ENCODE measurements around the gene PLEKHM1.
"Not testable (repeated sequence)": the region's sequence is repeated elsewhere in the genome, so short reads cannot be mapped to it uniquely, and the experiment has no call there.

Gene PLEKHM1

DNA sequence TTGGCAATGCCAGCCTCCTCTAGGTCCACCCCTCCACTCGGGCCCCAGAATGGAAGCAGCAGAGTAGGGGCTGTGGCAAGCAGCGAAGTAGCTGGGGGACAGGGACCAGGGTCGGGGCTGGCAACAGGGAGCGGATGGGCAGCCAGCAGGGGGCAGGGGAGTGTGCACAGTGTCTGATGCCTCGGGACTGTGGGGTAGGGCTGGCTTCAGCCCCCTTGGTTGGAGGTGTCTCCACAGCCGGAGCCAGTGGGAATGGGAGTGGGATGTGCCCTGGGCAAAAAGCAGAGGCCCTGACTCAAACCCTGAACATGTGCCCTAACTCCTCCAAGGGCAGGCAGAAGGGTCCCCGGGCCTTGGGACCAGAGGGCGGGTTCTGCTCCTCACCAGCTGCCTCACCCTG, 39.4 kb downstream of the PLEKHM1 start:
- TF ChIP-seq, protein P1, sequence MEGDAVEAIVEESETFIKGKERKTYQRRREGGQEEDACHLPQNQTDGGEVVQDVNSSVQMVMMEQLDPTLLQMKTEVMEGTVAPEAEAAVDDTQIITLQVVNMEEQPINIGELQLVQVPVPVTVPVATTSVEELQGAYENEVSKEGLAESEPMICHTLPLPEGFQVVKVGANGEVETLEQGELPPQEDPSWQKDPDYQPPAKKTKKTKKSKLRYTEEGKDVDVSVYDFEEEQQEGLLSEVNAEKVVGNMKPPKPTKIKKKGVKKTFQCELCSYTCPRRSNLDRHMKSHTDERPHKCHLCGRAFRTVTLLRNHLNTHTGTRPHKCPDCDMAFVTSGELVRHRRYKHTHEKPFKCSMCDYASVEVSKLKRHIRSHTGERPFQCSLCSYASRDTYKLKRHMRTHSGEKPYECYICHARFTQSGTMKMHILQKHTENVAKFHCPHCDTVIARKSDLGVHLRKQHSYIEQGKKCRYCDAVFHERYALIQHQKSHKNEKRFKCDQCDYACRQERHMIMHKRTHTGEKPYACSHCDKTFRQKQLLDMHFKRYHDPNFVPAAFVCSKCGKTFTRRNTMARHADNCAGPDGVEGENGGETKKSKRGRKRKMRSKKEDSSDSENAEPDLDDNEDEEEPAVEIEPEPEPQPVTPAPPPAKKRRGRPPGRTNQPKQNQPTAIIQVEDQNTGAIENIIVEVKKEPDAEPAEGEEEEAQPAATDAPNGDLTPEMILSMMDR (IDR thresholded peaks at IDR 0.05; ENCODE audit: low read depth, low read length), result no peak
- H3K4me3 ChIP-seq (ENCODE audit: low read depth, low read length), result no peak overlapping the region
- in situ Hi-C loops (cut with HindIII; ENCODE audit: low sequenced_read_pairs), result no loop called here
- no peak for DNase-seq (ENCODE audit: low read depth, low spot score)

DNA sequence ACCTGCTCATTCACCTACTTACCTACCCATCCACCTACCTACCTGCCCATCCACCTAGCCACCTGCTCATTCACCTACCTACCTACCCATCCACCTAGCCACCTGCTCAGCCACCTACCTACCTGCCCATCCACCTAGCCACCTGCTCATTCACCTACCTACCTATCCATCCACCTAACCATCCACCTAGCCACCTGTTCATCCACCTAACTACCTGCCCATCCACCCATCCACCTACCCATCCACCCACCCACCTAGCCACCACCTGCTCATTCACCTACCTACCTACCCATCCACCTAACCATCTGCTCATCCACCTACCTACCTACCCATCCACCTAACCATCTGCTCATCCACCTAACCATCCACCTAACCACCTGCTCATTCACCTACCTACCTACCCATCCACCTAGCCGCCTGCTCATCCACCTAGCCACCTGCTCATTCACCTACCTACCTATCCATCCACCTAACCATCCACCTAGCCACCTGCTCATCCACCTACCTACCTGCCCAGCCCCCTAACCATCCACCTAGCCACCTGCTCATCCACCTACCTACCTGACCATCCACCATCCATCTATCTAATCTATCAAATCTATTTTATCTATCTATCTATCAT, 40.7 kb downstream of the PLEKHM1 start:
- in situ Hi-C loops (cut with HindIII; ENCODE audit: low sequenced_read_pairs); DNase-seq (ENCODE audit: low read depth, low spot score); H3K4me3 ChIP-seq (ENCODE audit: low read depth, low read length): not testable (repeated sequence)

DNA sequence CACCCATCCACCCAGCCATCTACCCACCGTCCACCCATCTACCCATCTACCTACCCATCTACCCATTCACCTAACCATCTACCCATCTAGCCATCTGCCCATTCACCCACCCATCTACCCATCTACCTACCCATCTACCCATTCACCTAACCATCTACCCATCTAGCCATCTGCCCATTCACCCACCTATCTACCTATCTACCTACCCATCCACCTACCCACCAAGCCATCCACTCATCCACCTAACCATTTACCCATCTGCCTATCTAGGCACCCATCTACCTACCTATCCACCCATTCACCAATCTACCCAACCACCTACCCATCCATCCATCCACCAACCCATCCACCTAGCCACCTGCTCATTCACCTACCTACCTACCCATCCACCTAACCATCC, 41.3 kb downstream of the PLEKHM1 start:
- H3K4me3 ChIP-seq (ENCODE audit: low read depth, low read length); DNase-seq (ENCODE audit: low read depth, low spot score); in situ Hi-C loops (cut with HindIII; ENCODE audit: low sequenced_read_pairs): not testable (repeated sequence)

DNA sequence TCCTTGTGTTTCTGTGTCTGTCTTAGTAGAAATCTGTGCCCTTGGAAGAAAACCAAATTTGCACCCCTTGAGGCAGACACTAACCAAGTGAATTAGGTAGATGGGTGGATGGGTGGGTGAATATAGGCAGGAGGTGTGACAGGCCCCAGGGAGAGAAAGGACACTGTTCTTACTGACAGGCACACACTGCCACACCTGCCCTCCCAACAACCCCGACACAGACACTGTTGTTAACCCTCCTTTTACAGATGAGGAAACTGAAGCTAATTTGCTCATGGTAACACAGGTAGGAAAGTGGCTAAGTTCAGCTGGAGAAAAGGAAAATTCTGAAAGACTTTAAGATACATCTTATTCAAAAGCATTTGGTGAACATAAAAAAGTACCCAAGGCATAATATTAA, 42.0 kb downstream of the PLEKHM1 start:
- H3K4me3 ChIP-seq (ENCODE audit: low read depth, low read length); DNase-seq (ENCODE audit: low read depth, low spot score); in situ Hi-C loops (cut with HindIII; ENCODE audit: low sequenced_read_pairs): not testable (repeated sequence)

DNA sequence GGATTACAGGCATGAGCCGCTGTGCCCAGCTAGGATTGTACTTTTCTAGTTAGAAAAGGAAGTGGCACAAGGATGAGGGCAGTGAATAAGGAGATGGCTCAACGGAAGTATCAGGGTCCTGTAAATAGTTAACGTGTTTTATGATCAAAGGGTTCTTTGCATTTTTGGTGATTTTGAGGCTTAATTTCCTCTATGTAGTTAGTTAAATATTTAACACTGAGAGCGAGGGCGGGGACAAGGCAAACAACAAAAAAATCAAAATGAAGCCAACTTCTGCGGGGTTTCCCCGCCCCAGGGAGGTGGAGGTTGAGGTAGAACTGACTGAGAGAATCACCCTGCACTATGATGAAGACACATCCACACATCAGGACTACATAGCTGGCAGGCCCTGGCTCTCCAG, 42.5 kb downstream of the PLEKHM1 start:
- in situ Hi-C loops (cut with HindIII; ENCODE audit: low sequenced_read_pairs); DNase-seq (ENCODE audit: low read depth, low spot score); H3K4me3 ChIP-seq (ENCODE audit: low read depth, low read length): not testable (repeated sequence)

DNA sequence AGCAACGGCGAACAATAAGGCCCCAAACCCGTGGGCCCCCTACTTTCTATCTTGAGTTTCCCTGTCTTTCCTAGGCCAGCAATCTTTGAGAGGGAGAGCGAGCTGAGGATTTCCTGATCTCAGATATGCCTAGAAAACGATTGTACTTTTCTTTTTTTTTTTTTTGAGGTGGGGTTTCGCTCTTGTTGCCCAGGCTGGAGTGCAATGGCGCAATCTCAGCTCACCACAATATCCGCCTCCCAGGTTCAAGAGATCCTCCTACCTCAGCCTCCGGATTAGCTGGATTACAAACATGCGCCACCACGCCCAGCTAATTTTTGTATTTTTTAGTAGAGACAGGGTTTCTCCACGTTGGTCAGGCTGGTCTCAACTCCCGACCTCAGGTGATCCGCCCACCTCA, 42.9 kb downstream of the PLEKHM1 start:
- DNase-seq (ENCODE audit: low read depth, low spot score); H3K4me3 ChIP-seq (ENCODE audit: low read depth, low read length); in situ Hi-C loops (cut with HindIII; ENCODE audit: low sequenced_read_pairs): not testable (repeated sequence)

DNA sequence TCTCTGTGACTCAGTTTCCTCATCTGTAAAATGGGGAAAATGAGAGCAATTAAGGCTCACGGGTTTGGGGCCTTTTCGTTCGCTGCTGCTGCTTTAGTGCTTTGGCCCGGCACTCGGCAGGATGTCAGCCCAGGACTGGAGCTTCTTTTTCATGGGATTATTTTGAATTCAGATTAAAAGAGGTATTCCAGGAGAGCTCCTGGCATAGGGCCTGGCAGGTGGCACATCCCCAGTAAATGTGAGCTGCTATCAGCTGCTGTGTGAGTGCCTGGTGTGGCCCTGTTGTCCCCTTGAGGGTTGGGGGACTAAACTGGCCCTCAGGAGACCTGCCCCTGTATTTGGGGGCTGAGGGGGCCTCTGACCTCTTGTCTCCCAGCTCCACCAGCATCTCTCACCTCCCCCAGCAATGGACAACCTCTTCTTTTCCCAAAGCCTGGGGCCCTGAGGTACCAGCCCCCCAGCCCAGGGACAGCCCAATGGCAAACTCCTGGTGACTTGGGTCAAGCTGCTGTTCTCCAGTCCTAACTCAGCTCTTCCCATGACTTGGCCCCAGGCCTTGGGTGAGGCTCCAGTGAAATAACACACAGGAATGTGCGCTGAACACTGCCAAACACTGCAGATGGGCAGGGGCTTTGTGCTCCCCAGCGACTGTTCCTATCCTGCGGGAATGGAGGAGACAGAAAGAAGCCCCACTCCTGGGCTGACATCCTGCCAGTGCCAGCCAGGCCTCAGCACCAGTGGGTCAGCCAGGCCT, 43.5 kb downstream of the PLEKHM1 start:
- in situ Hi-C loops (cut with HindIII; ENCODE audit: low sequenced_read_pairs); DNase-seq (ENCODE audit: low read depth, low spot score); H3K4me3 ChIP-seq (ENCODE audit: low read depth, low read length): not testable (repeated sequence)

DNA sequence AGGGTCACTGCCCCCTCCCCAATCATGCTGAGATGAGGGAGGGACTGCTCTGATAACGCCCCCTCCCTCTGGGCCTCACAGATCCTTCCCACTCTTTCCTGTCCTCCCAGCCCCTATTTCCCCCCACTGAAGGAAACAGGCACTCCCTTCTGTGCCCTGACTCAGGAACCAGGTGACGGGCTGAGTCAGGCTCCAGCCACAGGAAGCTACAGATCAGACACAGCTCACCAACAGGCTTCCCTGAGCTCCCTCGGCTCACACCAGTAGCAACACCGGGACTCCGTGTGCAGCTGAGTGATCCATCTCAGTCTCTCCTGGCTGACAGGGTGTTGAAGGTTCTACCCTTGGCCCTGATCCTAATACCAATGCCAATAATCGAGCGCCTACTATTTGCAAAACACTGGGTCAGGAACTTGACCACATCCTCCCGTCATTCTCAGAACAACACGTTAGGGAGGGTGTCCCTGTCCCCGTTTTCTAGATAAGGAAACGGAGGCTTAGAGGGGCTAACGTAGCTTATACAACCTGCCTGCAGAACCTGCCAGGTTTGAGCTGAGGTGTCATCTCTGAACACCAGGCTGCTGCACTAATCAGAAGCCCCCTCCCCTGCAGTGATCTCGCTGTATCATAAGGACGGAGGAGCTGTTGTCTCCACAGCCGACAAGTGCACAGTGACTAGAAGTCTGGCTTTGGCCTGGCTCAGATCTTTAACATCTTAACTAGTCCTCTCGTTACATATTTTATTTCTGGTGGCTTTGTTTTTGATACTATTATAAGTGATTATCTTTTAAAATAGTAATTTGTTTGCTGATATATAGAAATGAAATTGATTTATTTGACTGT, 44.4 kb downstream of the PLEKHM1 start:
- peak; percentile 67 for DNase-seq (ENCODE audit: low read depth, low spot score)
- H3K4me3 ChIP-seq (ENCODE audit: low read depth, low read length); in situ Hi-C loops (cut with HindIII; ENCODE audit: low sequenced_read_pairs): not testable (repeated sequence)

DNA sequence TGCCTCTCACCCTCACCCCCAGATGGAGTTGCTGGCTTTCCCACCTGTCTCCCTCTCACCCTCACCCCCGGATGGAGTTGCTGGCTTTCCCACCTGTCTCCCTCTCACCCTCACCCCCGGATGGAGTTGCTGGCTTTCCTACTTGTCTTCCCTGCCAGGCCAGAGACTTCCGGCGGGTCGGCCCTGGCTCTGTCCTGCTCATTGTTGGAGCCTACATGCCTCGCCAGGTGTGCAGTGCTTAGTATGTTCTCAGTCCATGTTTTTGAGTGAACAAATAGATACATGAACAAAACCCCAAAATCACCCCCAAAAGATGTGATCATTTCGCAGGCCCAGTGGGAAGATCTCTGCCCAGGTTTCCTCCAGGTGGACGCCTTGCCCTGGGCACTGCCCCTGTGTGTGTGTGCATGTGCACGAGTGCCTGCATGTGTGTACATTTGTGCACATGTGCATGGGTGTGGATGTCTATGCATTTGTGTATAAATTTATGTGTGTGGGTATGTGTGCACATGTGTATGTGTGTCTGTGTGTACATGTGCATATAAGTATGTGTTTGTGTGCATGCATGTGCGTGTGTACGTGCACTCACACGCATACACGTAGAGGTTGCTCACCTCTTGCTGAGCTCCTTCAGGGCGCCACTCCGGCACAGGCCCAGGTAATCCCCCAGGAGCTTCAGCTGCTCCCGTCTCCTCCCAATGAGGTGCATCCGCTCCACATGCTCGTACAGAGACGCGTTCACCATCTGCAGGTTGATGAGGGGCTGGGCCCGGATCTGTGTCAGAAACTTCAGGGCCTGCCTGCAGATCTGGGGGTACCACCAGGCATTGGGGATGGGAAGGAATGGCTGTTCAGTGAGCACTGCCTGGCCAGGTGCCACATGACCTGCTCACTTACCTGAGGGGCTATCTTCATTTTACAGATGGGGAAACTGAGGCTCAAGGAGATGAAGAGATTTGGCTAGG, 45.4 kb downstream of the PLEKHM1 start:
- in situ Hi-C loops (cut with HindIII; ENCODE audit: low sequenced_read_pairs); H3K4me3 ChIP-seq (ENCODE audit: low read depth, low read length); DNase-seq (ENCODE audit: low read depth, low spot score): not testable (repeated sequence)

DNA sequence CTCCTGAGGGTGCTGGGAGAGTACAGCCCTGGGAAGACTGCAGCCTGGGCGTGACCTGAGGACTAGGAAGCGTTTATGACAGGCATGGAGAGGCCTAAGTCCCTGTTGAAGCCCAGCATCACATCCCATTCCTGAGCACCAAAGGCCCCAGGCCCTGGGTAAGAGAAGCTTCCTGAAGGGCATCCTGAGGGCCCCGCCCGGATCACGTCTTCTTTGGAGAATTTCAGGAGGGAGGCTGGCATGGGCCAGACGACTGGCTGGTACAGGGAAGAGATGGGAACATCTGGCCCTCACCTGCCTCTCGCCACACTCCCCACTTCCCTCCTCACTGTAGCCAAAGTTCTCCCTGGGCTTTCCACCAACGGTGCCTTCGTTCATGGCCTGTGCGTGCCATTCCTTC, 46.2 kb downstream of the PLEKHM1 start:
- DNase-seq (ENCODE audit: low read depth, low spot score); in situ Hi-C loops (cut with HindIII; ENCODE audit: low sequenced_read_pairs); H3K4me3 ChIP-seq (ENCODE audit: low read depth, low read length): not testable (repeated sequence)

DNA sequence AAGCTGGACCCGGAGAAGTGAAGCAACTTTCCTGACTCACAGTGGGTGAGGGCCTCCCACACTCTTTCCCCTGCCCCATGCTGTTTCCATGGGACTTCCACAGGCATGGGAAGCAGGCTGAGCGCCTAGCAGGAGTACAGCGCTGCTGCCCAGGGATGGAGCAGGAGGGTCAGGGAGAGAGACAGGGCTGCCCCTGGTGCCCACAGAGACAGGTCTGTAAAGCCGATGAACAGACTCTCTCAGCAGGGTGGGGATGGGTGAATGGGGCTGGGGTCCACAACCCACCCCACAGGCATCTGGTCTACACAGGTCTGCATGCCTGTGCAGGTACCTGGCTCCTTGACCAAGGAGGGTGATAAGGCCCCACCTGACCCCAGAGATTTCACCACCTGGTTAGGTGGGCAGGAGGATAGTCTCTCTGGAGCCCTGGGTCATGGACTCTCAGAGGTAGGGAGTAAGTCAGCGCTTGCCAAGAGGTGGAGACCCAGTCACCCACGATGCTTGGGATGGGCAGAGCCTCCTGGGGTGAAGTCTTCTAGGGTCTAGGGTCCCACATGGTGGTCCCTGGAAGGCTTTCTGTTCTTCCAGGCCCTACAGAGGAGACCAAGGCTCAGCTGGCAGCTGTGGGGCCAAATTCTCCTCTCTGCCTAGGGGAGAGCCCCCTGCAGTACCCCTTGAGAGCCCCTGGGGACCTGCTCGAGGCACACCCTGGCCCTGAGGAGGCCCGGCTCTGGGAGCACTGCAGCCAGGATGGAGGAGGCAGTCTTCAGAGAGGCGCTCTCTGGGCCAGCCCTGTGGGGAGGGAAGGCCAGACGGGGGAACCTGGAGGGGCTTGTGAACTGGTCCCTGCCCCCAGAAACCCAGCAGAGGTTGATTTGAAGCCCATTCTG, 46.9 kb downstream of the PLEKHM1 start:
- DNase-seq (ENCODE audit: low read depth, low spot score); H3K4me3 ChIP-seq (ENCODE audit: low read depth, low read length); in situ Hi-C loops (cut with HindIII; ENCODE audit: low sequenced_read_pairs): not testable (repeated sequence)

Measured in astrocyte of the spinal cord (primary cell).